ENCODE data around the gene TRPM8. TPM values are rescaled to one million over a fixed set of nuclear protein-coding genes. Genes with fewer than 3 reads are reported as not detected.

TRPM8 gene
- total and polyA plus RNA-seq, 2 experiments from 2014 or later: not detected

GRCh38 chr2:233952335-233952734 lies 35.2 kb downstream of the TRPM8 start:
- no peaks in the 10 kb centered on the region for H3K36me3 ChIP-seq (ENCODE audit: low read depth)
- H3K9me2 ChIP-seq (ENCODE audit: insufficient read depth): no peaks in the 10 kb centered on the region
- H3K9me3 ChIP-seq (ENCODE audit: low read depth): no peaks in the 10 kb centered on the region
- peaks cover 29% of the 10 kb centered on the region; the same call in 1 of the 2 replicates for H3K27me3 ChIP-seq (replicated peaks; ENCODE audit: insufficient read depth)
- no peak overlapping the region for H3K27ac ChIP-seq
- H3F3A ChIP-seq (ENCODE audit: insufficient read depth): no peaks in the 10 kb centered on the region
- no peak overlapping the region for H2AFZ ChIP-seq
- no peak overlapping the region for H3K4me3 ChIP-seq
- no peaks in the 10 kb centered on the region for H4K20me1 ChIP-seq (ENCODE audit: insufficient read depth)
- in situ Hi-C loops (cut with MboI): no loop called here
- H3K9ac ChIP-seq: no peak overlapping the region
- no peaks in the 10 kb centered on the region for H3K4me1 ChIP-seq (ENCODE audit: insufficient read depth)
- H3K79me2 ChIP-seq (ENCODE audit: insufficient read depth): no peaks in the 10 kb centered on the region
- no peak for TF ChIP-seq EZH2phosphoT487 (IDR thresholded peaks at IDR 0.05; ENCODE audit: insufficient read depth, low read depth)
- TF ChIP-seq EZH2 (IDR thresholded peaks at IDR 0.05; ENCODE audit: insufficient read depth, poor library complexity, severe bottlenecking): no peak
- no peak overlapping the region for H3K4me2 ChIP-seq (ENCODE audit: unreplicated experiment)
- 38 to 42% methylated on average over 7 of the region's 7 CpGs for WGBS, 2 experiments (ENCODE audit: low coverage in 1 of 2, low lambda C conversion rate in 2 of 2, missing lambda C conversion rate in 2 of 2)
- DNase-seq: no peak

GRCh38 chr2:233953087-233953801 lies 36.1 kb downstream of the TRPM8 start:
- Histone ChIP-seq H3K27ac (no peak overlapping the region), H3K79me2 (ENCODE audit: insufficient read depth) (no peaks in the 10 kb centered on the region), H4K20me1 (ENCODE audit: insufficient read depth) (no peaks in the 10 kb centered on the region), H3K9me2 (ENCODE audit: insufficient read depth) (no peaks in the 10 kb centered on the region), H3K4me1 (ENCODE audit: insufficient read depth) (no peaks in the 10 kb centered on the region), H3K4me3 (no peak overlapping the region), H3K9ac (no peak overlapping the region), H3K36me3 (ENCODE audit: low read depth) (no peaks in the 10 kb centered on the region), H3F3A (ENCODE audit: insufficient read depth) (no peaks in the 10 kb centered on the region), H3K9me3 (ENCODE audit: low read depth) (no peaks in the 10 kb centered on the region), H3K27me3 (replicated peaks; ENCODE audit: insufficient read depth) (peaks cover 29% of the 10 kb centered on the region; the same call in 1 of the 2 replicates), H3K4me2 (ENCODE audit: unreplicated experiment) (no peak overlapping the region), H2AFZ (no peak overlapping the region)
- TF ChIP-seq EZH2 (IDR thresholded peaks at IDR 0.05; ENCODE audit: insufficient read depth, poor library complexity, severe bottlenecking): no peak
- no peak for TF ChIP-seq EZH2phosphoT487 (IDR thresholded peaks at IDR 0.05; ENCODE audit: insufficient read depth, low read depth)
- no peak for DNase-seq
- 6 to 7% methylated on average over 7 of the region's 7 CpGs for WGBS, 2 experiments (ENCODE audit: low coverage in 1 of 2, low lambda C conversion rate in 2 of 2, missing lambda C conversion rate in 2 of 2)
- in situ Hi-C loops (cut with MboI): no loop called here

DNA sequence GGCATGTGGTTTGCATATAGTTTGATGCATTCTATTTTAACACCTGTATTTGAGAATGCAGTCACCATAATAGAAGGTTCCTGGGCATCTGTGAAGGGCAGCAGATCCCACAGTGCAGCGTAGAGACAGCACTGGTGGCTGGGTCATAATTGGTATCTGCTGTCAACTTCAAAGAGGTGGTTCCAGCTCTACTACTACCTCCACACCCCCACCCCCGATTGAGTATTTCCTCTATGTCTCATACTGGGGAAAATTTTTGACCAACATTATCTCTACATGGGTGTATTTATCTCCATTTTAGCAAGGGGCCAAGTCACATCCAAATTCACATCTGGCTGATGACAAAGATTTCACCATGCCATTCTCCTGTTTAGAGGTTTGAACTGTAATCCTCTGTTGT lies 43.0 kb downstream of the TRPM8 start:
- H3K4me1 ChIP-seq (ENCODE audit: insufficient read depth): no peaks in the 10 kb centered on the region
- no peaks in the 10 kb centered on the region for H3K9me3 ChIP-seq (ENCODE audit: low read depth)
- no peaks in the 10 kb centered on the region for H4K20me1 ChIP-seq (ENCODE audit: insufficient read depth)
- H3K9ac ChIP-seq: no peak overlapping the region
- H3K27ac ChIP-seq: no peak overlapping the region
- H2AFZ ChIP-seq: no peak overlapping the region
- no peak overlapping the region for H3K4me3 ChIP-seq
- H3K79me2 ChIP-seq (ENCODE audit: insufficient read depth): no peaks in the 10 kb centered on the region
- TF ChIP-seq EZH2phosphoT487 (IDR thresholded peaks at IDR 0.05; ENCODE audit: insufficient read depth, low read depth) (no peak), EZH2 (IDR thresholded peaks at IDR 0.05; ENCODE audit: insufficient read depth, poor library complexity, severe bottlenecking) (no peak)
- H3K27me3 ChIP-seq (replicated peaks; ENCODE audit: insufficient read depth): peaks cover 23% of the 10 kb centered on the region; the same call in 1 of the 2 replicates
- no peaks in the 10 kb centered on the region for H3K9me2 ChIP-seq (ENCODE audit: insufficient read depth)
- H3F3A ChIP-seq (ENCODE audit: insufficient read depth): no peaks in the 10 kb centered on the region
- no peaks in the 10 kb centered on the region for H3K36me3 ChIP-seq (ENCODE audit: low read depth)
- H3K4me2 ChIP-seq (ENCODE audit: unreplicated experiment): no peak overlapping the region
- no peak for DNase-seq
- in situ Hi-C loops (cut with MboI): no loop called here
- WGBS, 2 experiments (ENCODE audit: low coverage in 1 of 2, low lambda C conversion rate in 2 of 2, missing lambda C conversion rate in 2 of 2): 68 to 70% methylated on average over 2 of the region's 2 CpGs

DNA sequence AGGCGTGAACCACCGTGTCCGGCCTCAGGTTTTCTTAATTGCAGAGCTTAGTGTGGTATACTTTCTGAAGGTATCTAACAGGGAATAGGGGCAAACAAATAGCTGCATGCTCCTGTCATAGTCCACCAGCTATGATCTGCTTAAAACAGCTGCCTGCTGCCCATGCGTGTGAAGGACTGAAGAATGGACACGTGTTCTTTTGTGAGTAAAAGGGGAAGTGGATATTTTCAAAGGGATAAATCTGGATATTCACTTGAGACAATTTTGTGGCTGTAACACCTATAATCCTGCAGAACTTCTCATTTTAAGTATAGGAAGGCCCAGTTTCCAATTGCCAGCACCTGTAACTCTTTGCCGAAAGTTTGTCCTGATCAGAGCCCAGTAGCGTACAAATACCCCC lies 44.7 kb downstream of the TRPM8 start:
- in situ Hi-C loops (cut with MboI): no loop called here
- H3K36me3 ChIP-seq (ENCODE audit: low read depth): no peaks in the 10 kb centered on the region
- no peak for TF ChIP-seq EZH2 (IDR thresholded peaks at IDR 0.05; ENCODE audit: insufficient read depth, poor library complexity, severe bottlenecking)
- no peak for TF ChIP-seq EZH2phosphoT487 (IDR thresholded peaks at IDR 0.05; ENCODE audit: insufficient read depth, low read depth)

More for the DNA sequence above, 44.7 kb downstream of the TRPM8 start:
- H3K4me2 ChIP-seq (ENCODE audit: unreplicated experiment): no peak overlapping the region
- H3K9me3 ChIP-seq (ENCODE audit: low read depth): no peaks in the 10 kb centered on the region
- H3K4me3 ChIP-seq: no peak overlapping the region
- no peaks in the 10 kb centered on the region for H3F3A ChIP-seq (ENCODE audit: insufficient read depth)
- H3K9me2 ChIP-seq (ENCODE audit: insufficient read depth): no peaks in the 10 kb centered on the region
- WGBS, 2 experiments (ENCODE audit: low coverage in 1 of 2, low lambda C conversion rate in 2 of 2, missing lambda C conversion rate in 2 of 2): 69 to 80% methylated on average over 7 of the region's 7 CpGs
- H3K27me3 ChIP-seq (replicated peaks; ENCODE audit: insufficient read depth): peaks cover 18% of the 10 kb centered on the region; the same call in 1 of the 2 replicates
- no peak overlapping the region for H3K9ac ChIP-seq
- H3K79me2 ChIP-seq (ENCODE audit: insufficient read depth): no peaks in the 10 kb centered on the region
- no peak overlapping the region for H3K27ac ChIP-seq
- H3K4me1 ChIP-seq (ENCODE audit: insufficient read depth): no peaks in the 10 kb centered on the region
- no peaks in the 10 kb centered on the region for H4K20me1 ChIP-seq (ENCODE audit: insufficient read depth)
- no peak overlapping the region for H2AFZ ChIP-seq
- DNase-seq: no peak

Data from GM23248 (cell line).